Stimulated activated naive CD8-positive, alpha-beta T cell treated with anti-CD3 and anti-CD28 coated beads, Interleukin-15, Interleukin-2, amounts not matched to agents 100 ng/mL and 50 ng/mL, for 24 hours (primary cell): ENCODE results near the gene CNPY1.
"Not testable (repeated sequence)": the region's sequence is repeated elsewhere in the genome, so short reads cannot be mapped to it uniquely, and the experiment has no call there.

Experiments used
- H3K27ac Mint-ChIP-seq: one replicate; pipeline ENCODE4 v1.8.0; 2021; ENCODE audit warnings: mild to moderate bottlenecking, mixed read lengths
- H3K27me3 Mint-ChIP-seq: one replicate; pipeline ENCODE4 v1.8.0; 2021; ENCODE audit warnings: mixed read lengths
- H3K36me3 Mint-ChIP-seq: one replicate; pipeline ENCODE4 v1.8.0; 2021; ENCODE audit warnings: low read depth, mixed read lengths
- H3K4me1 Mint-ChIP-seq: one replicate; pipeline ENCODE4 v1.8.0; 2021; ENCODE audit warnings: low read depth, mixed read lengths
- H3K4me3 Mint-ChIP-seq: one replicate; pipeline ENCODE4 v1.8.0; 2021; ENCODE audit warnings: mild to moderate bottlenecking, mixed read lengths
- H3K9me3 Mint-ChIP-seq: one replicate; pipeline ENCODE4 v1.8.0; 2021; ENCODE audit warnings: mixed read lengths

The CNPY1 gene

DNA sequence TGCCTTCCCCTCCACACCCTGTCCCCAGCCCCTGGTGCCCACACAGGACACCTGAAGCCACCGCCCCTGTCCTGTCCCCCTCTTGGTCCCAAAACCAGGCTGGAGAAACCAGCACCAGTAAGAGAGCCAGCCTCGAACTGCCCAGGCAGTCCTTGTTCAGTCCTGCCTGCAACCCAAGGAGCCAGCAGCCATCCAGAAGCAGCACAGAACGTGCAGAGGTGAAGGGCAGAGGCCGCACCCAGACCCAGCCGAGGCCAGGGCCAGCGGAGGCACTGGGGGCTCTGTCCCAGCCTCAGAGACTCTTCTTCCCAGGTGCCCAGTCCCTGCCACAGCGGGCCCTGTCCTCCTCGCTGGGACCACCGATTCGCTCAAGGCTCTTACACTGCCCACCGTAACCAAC is 23.3 kb upstream of the CNPY1 start:
- no peak overlapping the region for H3K27ac Mint-ChIP-seq
- H3K27me3 Mint-ChIP-seq, result no peaks in the 10 kb centered on the region
- H3K9me3 Mint-ChIP-seq, result no peaks in the 10 kb centered on the region
- no peaks in the 10 kb centered on the region for H3K4me1 Mint-ChIP-seq
- H3K4me3 Mint-ChIP-seq, result no peak overlapping the region
- no peaks in the 10 kb centered on the region for H3K36me3 Mint-ChIP-seq

- Mint-ChIP-seq H3K9me3 (no peaks in the 10 kb centered on the region), H3K27me3 (no peaks in the 10 kb centered on the region), H3K4me1 (no peaks in the 10 kb centered on the region), H3K36me3 (no peaks in the 10 kb centered on the region), H3K4me3 (no peak overlapping the region), H3K27ac (no peak overlapping the region)
Observed at GRCh38 chr7:155568842-155569494, 22.6 kb upstream of the CNPY1 start.

DNA sequence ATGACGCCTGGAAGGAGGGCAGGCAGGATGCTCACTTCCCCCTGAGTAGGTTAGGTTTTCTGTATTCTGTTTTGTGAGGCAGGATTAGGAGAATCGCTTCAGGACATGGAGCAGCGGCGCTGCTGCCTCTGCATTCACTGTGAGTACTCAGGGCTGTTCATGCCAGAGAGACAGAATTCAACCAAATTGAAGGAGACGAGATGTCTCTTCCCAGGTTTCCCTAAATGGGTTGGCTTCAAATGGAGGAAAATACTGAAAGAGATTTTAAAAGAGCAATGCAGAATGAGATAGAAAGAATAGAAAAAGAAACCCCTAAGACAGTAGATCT is 21.9 kb upstream of the CNPY1 start:
- H3K4me3 Mint-ChIP-seq, result no peak overlapping the region
- no peaks in the 10 kb centered on the region for H3K9me3 Mint-ChIP-seq
- no peaks in the 10 kb centered on the region for H3K4me1 Mint-ChIP-seq
- H3K27ac Mint-ChIP-seq, result no peak overlapping the region
- no peaks in the 10 kb centered on the region for H3K36me3 Mint-ChIP-seq
- H3K27me3 Mint-ChIP-seq, result no peaks in the 10 kb centered on the region

DNA sequence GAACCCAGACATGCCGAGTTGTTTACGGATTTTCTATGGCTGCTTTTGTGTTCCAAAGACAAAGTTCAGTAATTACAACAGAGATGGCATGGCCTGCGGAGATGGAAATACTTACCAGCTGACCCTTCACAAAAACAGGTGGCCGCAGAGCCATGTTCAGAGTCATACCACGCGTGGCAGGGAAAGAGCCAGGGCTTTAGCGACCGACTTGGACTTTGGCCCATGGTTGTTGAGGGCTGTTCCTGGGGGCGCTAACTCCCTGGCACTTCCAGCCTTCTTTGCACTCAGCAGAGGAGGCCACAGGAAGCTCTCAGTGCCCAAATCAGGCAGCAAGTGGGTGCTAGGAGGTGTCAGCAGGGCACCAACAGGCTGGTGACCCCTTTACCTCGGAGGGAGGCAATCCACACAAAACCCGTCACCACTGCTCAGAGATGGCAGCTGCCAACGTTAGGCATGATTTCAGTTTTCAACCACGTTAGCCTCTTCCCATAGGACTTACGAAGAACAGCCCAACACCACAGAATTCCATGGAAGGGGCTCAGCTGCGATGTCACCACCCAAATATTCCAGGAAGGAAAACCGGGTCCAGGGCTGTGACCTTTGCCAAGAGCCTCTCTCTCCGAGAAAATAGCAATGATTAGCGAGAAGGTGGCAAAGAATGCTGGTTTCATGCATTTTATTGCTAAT is 21.4 kb upstream of the CNPY1 start:
- no peaks in the 10 kb centered on the region for H3K4me1 Mint-ChIP-seq
- H3K27me3 Mint-ChIP-seq, result no peaks in the 10 kb centered on the region
- H3K36me3 Mint-ChIP-seq, result no peaks in the 10 kb centered on the region
- no peak overlapping the region for H3K27ac Mint-ChIP-seq
- H3K4me3 Mint-ChIP-seq, result no peak overlapping the region
- H3K9me3 Mint-ChIP-seq, result no peaks in the 10 kb centered on the region

DNA sequence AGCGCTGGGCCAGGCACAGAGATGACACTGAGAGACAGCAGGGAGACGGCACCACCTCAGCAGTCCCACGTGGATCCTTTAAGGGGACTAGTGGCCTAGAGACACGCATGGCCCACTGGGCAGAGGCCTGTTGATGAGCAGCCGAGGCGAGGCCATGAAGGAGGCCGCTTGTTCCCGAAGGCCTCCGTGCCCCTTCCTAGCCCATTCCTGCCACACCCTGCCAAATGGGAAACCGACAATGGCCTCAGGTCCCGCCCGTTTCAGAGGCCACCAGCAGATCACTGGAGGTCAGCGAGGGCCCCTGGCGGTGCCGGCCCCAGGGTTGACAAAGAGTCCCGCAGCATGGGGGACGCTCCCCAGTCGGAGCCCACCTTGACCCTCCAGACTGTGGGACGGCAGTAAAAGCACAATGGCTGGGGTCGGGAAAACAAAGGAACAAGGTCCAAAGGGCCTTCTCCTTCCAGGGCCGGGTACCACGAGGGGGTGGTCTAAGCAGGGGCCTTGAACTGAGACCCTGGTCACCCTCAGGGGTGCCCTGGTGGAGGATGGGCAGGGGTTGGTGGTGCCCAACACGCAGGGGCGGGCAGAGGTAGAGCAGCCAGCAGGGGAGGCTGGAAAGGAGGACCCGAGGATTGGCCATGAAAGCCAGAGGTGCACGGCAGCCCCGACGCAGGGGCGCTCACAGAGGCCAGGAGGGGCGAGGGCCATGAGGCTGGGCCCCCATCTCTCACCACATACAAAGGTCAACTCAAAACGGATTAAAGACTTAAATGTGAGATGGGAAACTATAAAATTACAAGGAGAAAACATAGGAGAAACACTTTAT is 19.9 kb upstream of the CNPY1 start:
- H3K27me3 Mint-ChIP-seq, result no peaks in the 10 kb centered on the region
- H3K36me3 Mint-ChIP-seq, result no peaks in the 10 kb centered on the region
- no peaks in the 10 kb centered on the region for H3K4me1 Mint-ChIP-seq
- no peak overlapping the region for H3K27ac Mint-ChIP-seq
- H3K9me3 Mint-ChIP-seq, result no peaks in the 10 kb centered on the region
- no peak overlapping the region for H3K4me3 Mint-ChIP-seq

DNA sequence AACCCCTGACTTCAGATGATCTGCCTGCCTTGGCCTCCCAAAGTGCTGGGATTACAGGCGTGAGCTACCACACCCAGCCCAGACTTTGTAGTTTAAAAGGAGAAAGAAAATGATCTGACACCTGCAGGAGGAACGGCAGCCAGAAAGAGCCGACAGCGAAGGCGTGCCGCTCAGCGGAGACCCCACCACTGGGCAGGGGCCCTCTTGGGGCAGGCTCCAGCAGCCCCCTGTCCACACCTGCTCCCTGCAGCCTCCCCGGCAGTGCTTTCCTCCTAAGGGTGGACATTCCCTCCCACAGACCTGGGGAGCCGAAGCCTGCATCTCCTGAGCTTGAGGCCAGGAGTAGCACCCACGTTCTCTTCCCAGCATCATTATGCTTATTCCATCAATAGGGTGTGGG is 19.2 kb upstream of the CNPY1 start:
- Mint-ChIP-seq H3K27ac (no peak overlapping the region), H3K9me3 (no peaks in the 10 kb centered on the region), H3K36me3 (no peaks in the 10 kb centered on the region), H3K4me3 (no peak overlapping the region), H3K27me3 (no peaks in the 10 kb centered on the region), H3K4me1 (no peaks in the 10 kb centered on the region)

DNA sequence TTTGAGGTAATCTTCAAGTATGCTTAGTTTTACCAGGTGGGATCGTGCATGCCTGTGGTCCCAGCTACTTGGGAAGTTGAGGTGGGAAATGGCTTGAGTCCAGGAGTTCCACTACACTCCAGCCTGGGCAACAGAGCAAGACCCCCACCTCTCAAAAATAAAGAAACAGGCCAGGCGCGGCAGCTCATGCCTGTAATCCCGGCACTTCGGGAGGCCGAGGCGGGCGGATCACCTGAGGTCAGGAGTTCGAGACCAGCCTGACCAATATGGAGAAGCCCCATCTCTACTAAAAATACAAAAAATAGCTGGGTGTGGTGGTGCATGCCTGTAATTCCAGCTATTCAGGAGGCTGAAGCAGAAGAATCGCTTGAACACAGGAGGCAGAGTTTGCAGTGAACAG is 16.6 kb upstream of the CNPY1 start:
- H3K4me3 Mint-ChIP-seq, H3K9me3 Mint-ChIP-seq, H3K36me3 Mint-ChIP-seq, H3K27ac Mint-ChIP-seq, H3K4me1 Mint-ChIP-seq: not testable (repeated sequence)
- H3K27me3 Mint-ChIP-seq, result peaks cover 12% of the 10 kb centered on the region

GRCh38 chr7:155562106-155562505 is 15.7 kb upstream of the CNPY1 start:
- Mint-ChIP-seq H3K36me3 (no peaks in the 10 kb centered on the region), H3K27ac (no peak overlapping the region), H3K4me3 (no peak overlapping the region), H3K4me1 (no peaks in the 10 kb centered on the region), H3K27me3 (peaks cover 12% of the 10 kb centered on the region), H3K9me3 (no peaks in the 10 kb centered on the region)

- no peak overlapping the region for H3K4me3 Mint-ChIP-seq
- no peak overlapping the region for H3K27ac Mint-ChIP-seq
- no peaks in the 10 kb centered on the region for H3K9me3 Mint-ChIP-seq
- no peaks in the 10 kb centered on the region for H3K4me1 Mint-ChIP-seq
- no peaks in the 10 kb centered on the region for H3K36me3 Mint-ChIP-seq
- H3K27me3 Mint-ChIP-seq, result peaks cover 12% of the 10 kb centered on the region
Observed at GRCh38 chr7:155560982-155561686, 14.8 kb upstream of the CNPY1 start.

GRCh38 chr7:155560196-155560885 is 14.0 kb upstream of the CNPY1 start:
- no peaks in the 10 kb centered on the region for H3K4me1 Mint-ChIP-seq
- H3K27me3 Mint-ChIP-seq, result peaks cover 12% of the 10 kb centered on the region
- H3K36me3 Mint-ChIP-seq, result no peaks in the 10 kb centered on the region
- no peak overlapping the region for H3K27ac Mint-ChIP-seq
- no peak overlapping the region for H3K4me3 Mint-ChIP-seq
- no peaks in the 10 kb centered on the region for H3K9me3 Mint-ChIP-seq

- H3K4me3 Mint-ChIP-seq, result no peak overlapping the region
Observed at GRCh38 chr7:155559519-155560108, 13.3 kb upstream of the CNPY1 start.

GRCh38 chr7:155558961-155559360 is 12.6 kb upstream of the CNPY1 start:
- Mint-ChIP-seq H3K27ac (no peak overlapping the region), H3K4me3 (no peak overlapping the region), H3K9me3 (no peaks in the 10 kb centered on the region), H3K36me3 (no peaks in the 10 kb centered on the region), H3K4me1 (no peaks in the 10 kb centered on the region), H3K27me3 (peaks cover 12% of the 10 kb centered on the region)

More at GRCh38 chr7:155559519-155560108, 13.3 kb upstream of the CNPY1 start:
- no peaks in the 10 kb centered on the region for H3K4me1 Mint-ChIP-seq
- peaks cover 12% of the 10 kb centered on the region for H3K27me3 Mint-ChIP-seq
- no peak overlapping the region for H3K27ac Mint-ChIP-seq
- H3K36me3 Mint-ChIP-seq, result no peaks in the 10 kb centered on the region
- H3K9me3 Mint-ChIP-seq, result no peaks in the 10 kb centered on the region

GRCh38 chr7:155558351-155558750 is 12.0 kb upstream of the CNPY1 start:
- H3K9me3 Mint-ChIP-seq, result no peaks in the 10 kb centered on the region
- no peaks in the 10 kb centered on the region for H3K36me3 Mint-ChIP-seq
- H3K27ac Mint-ChIP-seq, result no peak overlapping the region
- H3K27me3 Mint-ChIP-seq, result peaks cover 17% of the 10 kb centered on the region
- no peaks in the 10 kb centered on the region for H3K4me1 Mint-ChIP-seq
- H3K4me3 Mint-ChIP-seq, result no peak overlapping the region

- Mint-ChIP-seq H3K36me3 (no peaks in the 10 kb centered on the region), H3K27ac (no peak overlapping the region), H3K9me3 (no peaks in the 10 kb centered on the region), H3K4me1 (no peaks in the 10 kb centered on the region), H3K27me3 (peaks cover 20% of the 10 kb centered on the region), H3K4me3 (no peak overlapping the region)
Observed at GRCh38 chr7:155557778-155558177, 11.4 kb upstream of the CNPY1 start.
